Measurements from ENCODE around the gene RHCE.
"Not testable (repeated sequence)": the region's sequence is repeated elsewhere in the genome, so short reads cannot be mapped to it uniquely, and the experiment has no call there.

RHCE gene

GRCh38 chr1:25378367-25378766 lies 42.3 kb downstream of the RHCE start:
- H2AFZ ChIP-seq (ENCODE audit: low read length); H3K4me3 ChIP-seq (ENCODE audit: low read length); H3K9me3 ChIP-seq (replicated peaks; ENCODE audit: insufficient read depth, low read length); H3K79me2 ChIP-seq (ENCODE audit: low read length); H3K4me1 ChIP-seq (ENCODE audit: low read length); H3K4me2 ChIP-seq (ENCODE audit: low read depth, low read length); H3K9me2 ChIP-seq (replicated peaks; ENCODE audit: insufficient read depth, low read length); H3K27ac ChIP-seq (ENCODE audit: low read length); H3F3A ChIP-seq (ENCODE audit: insufficient read depth, low read length); H3K36me3 ChIP-seq (replicated peaks; ENCODE audit: insufficient read depth, low read length); H4K20me1 ChIP-seq (ENCODE audit: insufficient read depth, low read length); H3K9ac ChIP-seq (ENCODE audit: low read length); DNase-seq; H3K27me3 ChIP-seq (replicated peaks; ENCODE audit: insufficient read depth, low read length): not testable (repeated sequence)

- not testable (repeated sequence) for DNase-seq; H3K4me1 ChIP-seq (ENCODE audit: low read length); H3K27me3 ChIP-seq (replicated peaks; ENCODE audit: insufficient read depth, low read length); H3F3A ChIP-seq (ENCODE audit: insufficient read depth, low read length); H3K4me3 ChIP-seq (ENCODE audit: low read length); H3K4me2 ChIP-seq (ENCODE audit: low read depth, low read length); H3K9me2 ChIP-seq (replicated peaks; ENCODE audit: insufficient read depth, low read length); H3K79me2 ChIP-seq (ENCODE audit: low read length); H3K36me3 ChIP-seq (replicated peaks; ENCODE audit: insufficient read depth, low read length); H3K9ac ChIP-seq (ENCODE audit: low read length); H4K20me1 ChIP-seq (ENCODE audit: insufficient read depth, low read length); H3K9me3 ChIP-seq (replicated peaks; ENCODE audit: insufficient read depth, low read length); H2AFZ ChIP-seq (ENCODE audit: low read length); H3K27ac ChIP-seq (ENCODE audit: low read length)
Observed at GRCh38 chr1:25371757-25372156, 48.9 kb downstream of the RHCE start.

- not testable (repeated sequence) for H3K9ac ChIP-seq (ENCODE audit: low read length); H3K9me2 ChIP-seq (replicated peaks; ENCODE audit: insufficient read depth, low read length); H4K20me1 ChIP-seq (ENCODE audit: insufficient read depth, low read length); H3K4me2 ChIP-seq (ENCODE audit: low read depth, low read length); H3K9me3 ChIP-seq (replicated peaks; ENCODE audit: insufficient read depth, low read length); H3K27ac ChIP-seq (ENCODE audit: low read length); H3K79me2 ChIP-seq (ENCODE audit: low read length); H3K36me3 ChIP-seq (replicated peaks; ENCODE audit: insufficient read depth, low read length); H3F3A ChIP-seq (ENCODE audit: insufficient read depth, low read length); H3K4me3 ChIP-seq (ENCODE audit: low read length); DNase-seq; H3K4me1 ChIP-seq (ENCODE audit: low read length); H3K27me3 ChIP-seq (replicated peaks; ENCODE audit: insufficient read depth, low read length); H2AFZ ChIP-seq (ENCODE audit: low read length)
Observed at GRCh38 chr1:25369691-25370271, 50.8 kb downstream of the RHCE start.

GRCh38 chr1:25369241-25369640 lies 51.4 kb downstream of the RHCE start:
- H3K4me1 ChIP-seq (ENCODE audit: low read length), result no peaks in the 10 kb centered on the region
- H3K4me3 ChIP-seq (ENCODE audit: low read length), result no peak overlapping the region
- H3F3A ChIP-seq (ENCODE audit: insufficient read depth, low read length), result no peaks in the 10 kb centered on the region
- no peak overlapping the region for H2AFZ ChIP-seq (ENCODE audit: low read length)
- no peak for TF ChIP-seq EZH2phosphoT487 (IDR thresholded peaks at IDR 0.05; ENCODE audit: low read length)
- no peak for TF ChIP-seq CTCF (IDR thresholded peaks at IDR 0.05; ENCODE audit: low read length)
- no peak for TF ChIP-seq EZH2 (optimal IDR thresholded peaks at IDR 0.05; ENCODE audit: low read depth, low read length)
- no peak overlapping the region for H3K27ac ChIP-seq (ENCODE audit: low read length)
- H3K9me3 ChIP-seq (replicated peaks; ENCODE audit: insufficient read depth, low read length), result no peaks in the 10 kb centered on the region
- no peaks in the 10 kb centered on the region for H3K9me2 ChIP-seq (replicated peaks; ENCODE audit: insufficient read depth, low read length)
- H3K79me2 ChIP-seq (ENCODE audit: low read length), result no peaks in the 10 kb centered on the region
- H3K4me2 ChIP-seq (ENCODE audit: low read depth, low read length), result no peak overlapping the region
- H4K20me1 ChIP-seq (ENCODE audit: insufficient read depth, low read length), result no peaks in the 10 kb centered on the region
- no peaks in the 10 kb centered on the region for H3K27me3 ChIP-seq (replicated peaks; ENCODE audit: insufficient read depth, low read length)
- DNase-seq, result no peak
- no peaks in the 10 kb centered on the region for H3K36me3 ChIP-seq (replicated peaks; ENCODE audit: insufficient read depth, low read length)
- H3K9ac ChIP-seq (ENCODE audit: low read length), result no peak overlapping the region

- not testable (repeated sequence) for H3K9me3 ChIP-seq (replicated peaks; ENCODE audit: insufficient read depth, low read length)
Observed at GRCh38 chr1:25362634-25363559, 57.7 kb downstream of the RHCE start.

More at GRCh38 chr1:25362634-25363559, 57.7 kb downstream of the RHCE start:
- not testable (repeated sequence) for H3K9ac ChIP-seq (ENCODE audit: low read length); H3K79me2 ChIP-seq (ENCODE audit: low read length); H3K27ac ChIP-seq (ENCODE audit: low read length); H4K20me1 ChIP-seq (ENCODE audit: insufficient read depth, low read length); DNase-seq; H3K4me2 ChIP-seq (ENCODE audit: low read depth, low read length); H3K4me3 ChIP-seq (ENCODE audit: low read length); H2AFZ ChIP-seq (ENCODE audit: low read length); H3K36me3 ChIP-seq (replicated peaks; ENCODE audit: insufficient read depth, low read length); H3K9me2 ChIP-seq (replicated peaks; ENCODE audit: insufficient read depth, low read length); H3K4me1 ChIP-seq (ENCODE audit: low read length); H3K27me3 ChIP-seq (replicated peaks; ENCODE audit: insufficient read depth, low read length); H3F3A ChIP-seq (ENCODE audit: insufficient read depth, low read length)
